ENCODE results near the gene ANO9.
"Not testable (repeated sequence)": the region's sequence is repeated elsewhere in the genome, so short reads cannot be mapped to it uniquely, and the experiment has no call there.

ANO9 gene

GRCh38 chr11:450809-451451 lies 9.1 kb upstream of the ANO9 start:
- peak; percentile 16 for DNase-seq

- DNase-seq, result peak; percentile 76
Observed at GRCh38 chr11:449889-450808, 8.3 kb upstream of the ANO9 start, which contains the start of gene PTDSS2. Gene PTDSS2 (plus strand): TSS chr11:450279. CDS start chr11:450456, 177 bp downstream.

- DNase-seq, result peak; percentile 70
Observed at GRCh38 chr11:447923-448731, 6.3 kb upstream of the ANO9 start.

DNA sequence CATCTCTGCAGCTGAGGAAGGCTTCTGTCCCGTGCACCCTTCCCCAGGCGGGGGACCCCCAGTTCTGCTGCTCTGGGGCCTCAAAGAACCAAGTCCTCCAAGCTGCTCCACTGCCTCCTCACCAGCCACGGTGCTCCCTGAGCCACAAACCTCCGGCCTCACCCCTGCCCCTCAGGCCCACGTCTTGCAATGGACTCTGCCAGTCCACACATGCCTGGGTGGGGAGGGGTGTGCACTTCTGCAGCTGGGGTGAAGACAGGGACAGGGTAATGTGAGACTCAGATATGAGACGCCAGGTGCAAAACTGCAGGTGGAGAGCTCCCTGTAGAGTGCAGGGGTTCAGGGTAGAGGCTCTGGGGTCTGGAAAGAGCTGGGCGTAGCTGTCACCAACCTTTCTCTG lies 5.1 kb upstream of the ANO9 start:
- no peak for DNase-seq

- no peak for DNase-seq
Observed at GRCh38 chr11:445765-446588, 4.2 kb upstream of the ANO9 start.

DNA sequence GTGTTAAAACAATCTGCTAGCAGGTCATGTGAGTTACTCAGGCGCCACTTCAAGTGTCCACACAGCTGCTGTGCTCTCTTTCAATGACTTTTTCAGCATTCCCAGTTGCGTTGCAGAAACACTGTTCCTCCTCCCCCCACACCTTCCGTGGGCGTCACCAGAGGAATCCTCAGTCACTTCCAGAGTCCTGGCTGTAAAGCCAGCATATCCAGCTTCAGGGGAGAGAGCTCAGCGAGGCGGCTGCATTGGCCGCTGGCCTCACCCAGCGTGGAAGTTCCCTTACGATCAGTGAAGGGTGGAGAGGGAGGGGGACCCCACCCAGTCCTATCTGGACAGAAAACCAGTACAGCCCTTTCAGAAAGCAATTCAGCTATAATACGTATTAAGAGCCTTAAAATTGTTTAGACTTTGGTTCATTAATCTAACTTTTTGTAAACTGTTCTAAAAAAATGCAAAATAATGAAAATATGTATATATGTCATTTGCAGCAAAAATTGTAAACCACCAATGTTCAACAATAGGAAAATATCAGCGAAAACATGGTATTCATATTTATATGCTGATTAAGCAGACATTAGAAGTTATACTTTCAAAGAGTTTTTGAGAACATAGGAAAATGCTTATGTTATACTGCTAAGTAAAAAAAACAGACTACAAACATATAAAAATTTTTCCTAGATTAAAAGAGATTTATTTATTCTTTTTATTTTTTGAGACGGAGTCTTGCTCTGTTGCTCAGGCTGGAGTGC lies 2.8 kb upstream of the ANO9 start:
- no peak for DNase-seq

GRCh38 chr11:443542-444199 lies 1.9 kb upstream of the ANO9 start:
- no peak for DNase-seq

DNA sequence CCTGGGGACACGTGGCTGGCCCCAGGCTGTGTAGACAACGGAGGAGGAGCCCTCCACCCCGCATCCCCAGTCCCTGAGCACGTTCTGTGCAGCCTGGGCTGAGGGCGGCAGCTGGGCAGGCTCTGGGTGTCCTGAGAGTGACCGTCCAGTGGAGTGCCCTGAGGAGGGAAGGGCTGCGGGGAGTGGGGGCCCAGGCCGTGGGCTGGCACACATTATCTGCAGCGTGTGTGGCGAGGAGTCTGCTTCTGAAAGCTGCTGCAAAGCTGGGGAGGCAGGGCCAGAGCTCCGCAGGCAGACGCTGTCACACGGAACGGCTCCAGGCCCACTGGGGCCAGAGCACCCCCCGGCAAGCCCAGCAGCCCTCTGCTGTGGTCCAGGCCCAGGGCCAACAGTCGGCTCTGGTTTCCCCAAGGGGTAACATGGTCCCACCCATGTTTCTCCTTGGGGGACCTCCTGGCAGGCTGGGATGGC lies 835 bp upstream of the ANO9 start:
- no peak for DNase-seq

GRCh38 chr11:441043-441417 lies 781 bp downstream of the ANO9 start:
- DNase-seq, result no peak

DNA sequence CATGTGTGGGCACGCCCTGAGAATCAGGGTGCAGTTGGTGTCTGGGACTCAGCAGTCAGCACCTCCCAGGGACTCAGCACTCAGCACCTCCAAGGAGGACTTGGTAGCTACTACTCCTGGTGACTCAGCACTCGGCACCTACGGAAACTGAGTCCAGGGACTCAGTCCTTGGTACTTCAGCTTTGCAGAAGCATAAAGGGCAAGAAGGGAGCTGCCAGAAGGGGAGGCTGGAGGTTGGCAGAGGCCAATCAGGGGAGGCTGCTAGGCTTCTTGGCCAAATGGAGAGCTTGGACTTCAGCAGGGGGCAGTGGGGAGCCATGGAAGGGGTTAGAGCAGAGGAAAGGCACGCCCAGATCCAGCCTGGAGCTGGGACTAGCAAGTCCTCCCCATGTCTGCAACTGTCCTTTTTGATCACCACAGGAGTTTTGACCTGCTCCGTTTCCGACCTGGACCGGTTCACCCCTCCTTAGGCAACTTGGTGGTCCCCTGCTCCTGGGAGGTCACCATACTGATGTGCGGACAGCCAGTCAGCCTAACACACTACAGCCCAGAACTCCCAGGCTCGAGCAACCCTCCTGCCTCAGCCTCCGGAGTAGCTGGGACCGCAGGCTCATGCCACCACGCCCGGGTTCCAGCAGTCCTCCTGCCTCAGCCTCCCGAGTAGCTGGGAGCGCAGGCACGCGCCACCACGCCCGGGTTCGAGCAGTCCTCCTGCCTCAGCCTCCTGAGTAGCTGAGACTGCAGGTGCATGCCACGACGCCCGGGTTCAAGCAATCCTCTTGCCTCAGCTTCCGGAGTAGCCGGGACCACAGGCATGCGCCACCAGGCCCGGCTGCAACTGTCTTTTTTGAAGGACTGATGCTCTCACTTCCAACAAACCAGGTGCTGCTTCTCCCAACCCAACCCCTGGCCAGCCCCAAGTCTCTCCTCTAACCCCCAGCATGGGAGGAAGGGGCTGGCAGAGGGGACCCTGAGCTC lies 1.5 kb downstream of the ANO9 start:
- DNase-seq, result no peak

- DNase-seq, result no peak
Observed at GRCh38 chr11:439315-440064, 2.3 kb downstream of the ANO9 start.

- DNase-seq, result no peak
Observed at GRCh38 chr11:438101-438844, 3.5 kb downstream of the ANO9 start.

- no peak for DNase-seq
Observed at GRCh38 chr11:437228-437870, 4.5 kb downstream of the ANO9 start.

- DNase-seq, result not testable (repeated sequence)
Observed at GRCh38 chr11:434999-435740, 6.6 kb downstream of the ANO9 start.

DNA sequence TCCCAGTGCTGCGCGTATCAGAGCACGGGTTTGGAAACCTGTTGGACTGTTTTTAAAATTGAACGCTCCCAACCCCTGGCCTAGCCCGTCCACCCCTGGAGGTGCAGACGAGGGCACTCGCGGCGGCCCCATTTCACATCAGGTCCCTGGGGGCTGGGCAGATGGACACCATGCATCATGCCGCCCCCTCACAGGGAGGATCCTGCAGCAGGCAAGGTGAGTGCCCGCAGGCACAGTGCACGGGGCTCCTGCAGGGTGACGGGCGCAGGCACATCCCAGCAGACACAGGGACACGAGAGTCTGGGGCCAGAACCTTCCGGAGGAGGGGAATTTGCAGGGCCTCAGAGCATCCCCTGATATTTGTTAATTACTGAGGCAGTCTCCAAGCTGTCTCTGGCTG lies 7.3 kb downstream of the ANO9 start:
- DNase-seq, result no peak

DNA sequence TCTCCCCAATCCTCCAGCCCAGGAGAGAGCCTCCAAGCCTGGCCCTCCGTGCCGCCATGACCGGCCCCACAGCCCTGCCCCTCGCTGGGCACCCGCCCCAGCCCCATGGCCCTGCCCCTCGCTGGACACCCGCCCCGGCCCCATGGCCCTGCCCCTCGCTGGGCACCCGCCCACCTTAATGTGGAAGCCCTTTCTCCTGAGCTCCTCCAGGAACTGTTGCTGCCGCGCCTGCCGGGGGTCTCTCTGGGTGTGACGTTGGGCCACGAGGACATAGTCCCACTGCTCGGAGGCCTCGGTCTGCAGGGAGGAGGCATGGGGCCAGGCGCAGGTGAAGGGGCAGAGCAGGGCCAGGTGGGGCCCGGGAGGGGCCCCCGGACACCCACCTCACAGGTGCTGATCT lies 8.2 kb downstream of the ANO9 start:
- no peak for DNase-seq

DNA sequence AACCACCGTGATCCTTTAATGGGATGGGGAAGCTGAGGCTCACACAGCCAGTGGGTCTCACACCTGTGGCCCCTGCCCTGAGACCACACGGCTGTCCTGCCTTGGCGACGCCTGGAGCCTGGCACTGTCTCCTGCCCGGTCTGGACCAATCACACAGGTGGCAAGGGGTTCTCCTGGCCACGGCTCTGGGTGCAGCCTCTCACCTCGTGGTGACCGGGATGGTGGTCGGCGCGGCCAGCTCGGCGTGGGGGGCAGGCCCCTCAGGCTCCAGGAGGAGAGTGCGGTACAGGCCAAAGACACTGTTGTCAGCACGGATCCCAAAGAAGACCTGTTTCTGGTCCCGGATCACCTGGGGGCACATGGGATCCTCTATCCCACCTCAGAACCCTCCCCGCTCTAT lies 8.7 kb downstream of the ANO9 start:
- no peak for DNase-seq
